PC-3 (cell line): ENCODE measurements around the gene BICRA. TPM values are rescaled to one million over a fixed set of nuclear protein-coding genes. Genes with fewer than 3 reads are reported as not detected.

Experiments used
- ATAC-seq: fragments of 200-7000 bp; cut with Tn5 transposase; 2 replicates; pipeline ENCODE4 v1.9.1; 2020; ENCODE audit warnings: mild to moderate bottlenecking, moderate library complexity
- BruUV-seq: library from RNA; stranded (reverse); fragments of 400-500 nt; replicated peaks from 2 replicates; lab custom pipeline; 2021; lab: Mats Ljungman, UMichigan
- CTCF ChIA-PET: fragments of 300-600 bp; sonication (Branson Sonifier 250); formaldehyde crosslinking; loops from one replicate; lab custom pipeline; 2022; ENCODE audit warnings: antibody characterized with exemption; lab: Charles Lee
- POLR2A ChIA-PET: fragments of 300-600 bp; sonication (Branson Sonifier 250); formaldehyde crosslinking; loops from one replicate; lab custom pipeline; 2022; ENCODE audit warnings: antibody characterized with exemption; ENCODE audit not compliant: unreplicated experiment; lab: Charles Lee
- DNase-seq: peaks from one replicate; pipeline ENCODE4 v3.0.0-alpha.2; 2015
- H2AFZ ChIP-seq: fragments of 300-600 bp; sonication (generic); 2 replicates; pipeline ENCODE4 v1.6.0; 2016; ENCODE audit warnings: antibody characterized with exemption, low read length
- H3F3A ChIP-seq: fragments of 300-600 bp; sonication (generic); one replicate; pipeline ENCODE4 v1.6.0; 2017; ENCODE audit warnings: antibody characterized with exemption, low read length, control low read depth, mild to moderate bottlenecking; ENCODE audit not compliant: unreplicated experiment
- H3K27ac ChIP-seq: fragments of 300-600 bp; sonication (generic); 2 replicates; pipeline ENCODE4 v1.5.1; 2016; ENCODE audit warnings: mild to moderate bottlenecking, low read length
- H3K27me3 ChIP-seq: fragments of 300-600 bp; sonication (generic); 2 replicates; pipeline ENCODE4 v1.6.1; 2016; ENCODE audit warnings: low read length, mixed read lengths
- H3K36me3 ChIP-seq: fragments of 300-600 bp; sonication (generic); 2 replicates; pipeline ENCODE4 v1.6.1; 2016; ENCODE audit warnings: low read depth, mixed run types, low read length, mixed read lengths
- H3K4me1 ChIP-seq: fragments of 300-600 bp; sonication (generic); 2 replicates; pipeline ENCODE4 v1.5.1; 2016; ENCODE audit warnings: low read length; ENCODE audit not compliant: insufficient read depth
- H3K4me2 ChIP-seq: fragments of 300-600 bp; sonication (generic); 2 replicates; pipeline ENCODE4 v1.6.0; 2016; ENCODE audit warnings: low read length
- H3K4me3 ChIP-seq: fragments of 300-600 bp; sonication (generic); 2 replicates; pipeline ENCODE4 v1.5.1; 2016; ENCODE audit warnings: mild to moderate bottlenecking, low read length, mixed read lengths
- H3K79me2 ChIP-seq: fragments of 300-600 bp; sonication (generic); 2 replicates; pipeline ENCODE4 v1.6.1; 2017; ENCODE audit warnings: low read length, mixed read lengths
- H3K9ac ChIP-seq: fragments of 300-600 bp; sonication (generic); 2 replicates; pipeline ENCODE4 v1.6.0; 2016; ENCODE audit warnings: mild to moderate bottlenecking, low read length
- H3K9me2 ChIP-seq: fragments of 300-600 bp; sonication (generic); replicated peaks from 2 replicates; pipeline ENCODE4 v1.6.1; 2016; ENCODE audit warnings: mixed run types, low read length, mixed read lengths
- H3K9me3 ChIP-seq: fragments of 300-600 bp; sonication (generic); 2 replicates; pipeline ENCODE4 v1.6.1; 2016; ENCODE audit warnings: low read length, mixed read lengths
- H4K20me1 ChIP-seq: fragments of 300-600 bp; sonication (generic); 2 replicates; pipeline ENCODE4 v1.6.1; 2016; ENCODE audit warnings: low read length, mixed read lengths
- EZH2 ChIP-seq: fragments of 300-600 bp; sonication (generic); IDR thresholded peaks from one replicate; pipeline ENCODE4 v1.6.1; 2017; ENCODE audit warnings: antibody characterized with exemption, mild to moderate bottlenecking, low read length; ENCODE audit not compliant: unreplicated experiment
- EZH2phosphoT487 ChIP-seq: fragments of 300-600 bp; sonication (generic); IDR thresholded peaks from 2 replicates; pipeline ENCODE4 v1.6.1; 2018; ENCODE audit warnings: mild to moderate bottlenecking, antibody characterized with exemption, low read length, borderline replicate concordance
- intact Hi-C: fragments of 100-400 bp; cut with micrococcal nuclease; formaldehyde crosslinking; loops from 2 replicates; pipeline ENCODE4 v1.9.0; 2023
- total RNA-seq: library from RNA; depleted of rRNA; stranded (reverse); fragments of >200 nt; gene quantifications from 2 replicates; pipeline ENCODE4 v1.2.3, GENCODE V29; 2014
- TF ChIP-seq, protein P1 (sequence below): fragments of 300-600 bp; sonication (generic); conservative IDR thresholded peaks from 2 replicates; pipeline ENCODE4 v1.5.1; 2017; ENCODE audit warnings: antibody characterized with exemption, low read depth, mild to moderate bottlenecking, low read length

The BICRA gene
- total RNA-seq, 1 experiment from 2014 or later = 1.2 TPM

DNA sequence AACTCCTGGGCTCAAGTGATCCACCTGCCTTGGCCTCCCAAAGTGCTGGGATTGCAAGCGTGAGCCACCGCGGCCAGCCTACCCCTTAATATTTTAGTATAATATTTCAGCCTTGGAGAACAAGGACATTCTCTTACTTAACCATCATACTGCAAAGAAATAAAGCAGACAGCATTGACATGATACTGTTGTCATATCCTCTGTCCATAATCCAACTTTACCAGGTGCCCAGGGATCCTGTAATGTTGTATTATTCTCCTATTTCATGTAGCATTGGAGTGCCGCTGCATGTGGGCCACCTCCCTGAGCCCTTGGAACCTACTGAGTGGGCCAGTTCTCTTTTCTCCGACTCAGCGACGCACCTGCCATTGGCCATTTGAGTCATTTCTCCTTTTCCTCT is 82.8 kb downstream of the BICRA start:
- Histone ChIP-seq H3K4me1 (no peaks in the 10 kb centered on the region), H3K9me3 (no peaks in the 10 kb centered on the region), H3K27me3 (no peaks in the 10 kb centered on the region), H4K20me1 (no peaks in the 10 kb centered on the region), H3F3A (no peaks in the 10 kb centered on the region), H3K79me2 (no peaks in the 10 kb centered on the region), H3K36me3 (no peaks in the 10 kb centered on the region), H3K9me2 (no peaks in the 10 kb centered on the region), H2AFZ (no peak overlapping the region), H3K9ac (no peak overlapping the region), H3K4me3 (no peak overlapping the region), H3K4me2 (no peak overlapping the region), H3K27ac (no peak overlapping the region)
- DNase-seq (no peak), ATAC-seq (no peak)
- intact Hi-C loops = loop anchor here (10.0 kb wide), 1 partner anchor 177 kb away; the partner anchor contains the start of gene NAPA
- ChIA-PET CTCF (no interaction called here), POLR2A (no interaction called here)
- BruUV-seq = no TSS peak
- no peak for TF ChIP-seq EZH2phosphoT487

DNA sequence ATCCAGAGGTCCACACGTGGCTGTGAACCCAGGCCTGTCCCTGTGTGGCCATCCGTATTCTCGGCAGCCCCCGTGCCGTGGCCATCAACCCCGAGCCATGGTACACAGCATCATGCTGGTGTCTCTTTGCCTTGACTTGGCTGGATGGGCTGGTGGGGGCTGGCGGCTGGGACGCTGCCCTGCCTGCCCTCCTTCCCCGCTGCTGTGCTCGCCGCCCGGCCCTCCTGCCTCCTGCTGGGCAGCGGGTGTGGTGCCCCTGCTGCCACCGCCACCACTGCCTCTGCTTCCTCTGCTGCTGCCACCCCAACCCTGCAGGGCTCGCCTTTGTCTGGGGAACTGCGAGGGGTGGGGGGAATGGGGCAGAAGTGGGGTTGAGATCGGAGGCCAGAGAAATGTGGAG is 84.6 kb downstream of the BICRA start:
- Histone ChIP-seq H3F3A (no peaks in the 10 kb centered on the region), H3K4me3 (no peak overlapping the region), H3K9ac (no peak overlapping the region), H2AFZ (no peak overlapping the region), H4K20me1 (no peaks in the 10 kb centered on the region), H3K36me3 (no peaks in the 10 kb centered on the region), H3K9me2 (no peaks in the 10 kb centered on the region), H3K4me2 (no peak overlapping the region), H3K4me1 (0 out of 2 replicates have a peak, but pooled peaks cover 3% of the 10 kb centered on the region), H3K27ac (no peak overlapping the region), H3K9me3 (no peaks in the 10 kb centered on the region), H3K27me3 (no peaks in the 10 kb centered on the region), H3K79me2 (no peaks in the 10 kb centered on the region)
- ChIA-PET CTCF (no interaction called here), POLR2A (no interaction called here)
- BruUV-seq = no TSS peak
- ATAC-seq = no peak
- intact Hi-C loops = loop anchor here (10.0 kb wide), 1 partner anchor 179 kb away; the partner anchor contains the start of gene NAPA
- DNase-seq = no peak
- TF ChIP-seq, protein P1, sequence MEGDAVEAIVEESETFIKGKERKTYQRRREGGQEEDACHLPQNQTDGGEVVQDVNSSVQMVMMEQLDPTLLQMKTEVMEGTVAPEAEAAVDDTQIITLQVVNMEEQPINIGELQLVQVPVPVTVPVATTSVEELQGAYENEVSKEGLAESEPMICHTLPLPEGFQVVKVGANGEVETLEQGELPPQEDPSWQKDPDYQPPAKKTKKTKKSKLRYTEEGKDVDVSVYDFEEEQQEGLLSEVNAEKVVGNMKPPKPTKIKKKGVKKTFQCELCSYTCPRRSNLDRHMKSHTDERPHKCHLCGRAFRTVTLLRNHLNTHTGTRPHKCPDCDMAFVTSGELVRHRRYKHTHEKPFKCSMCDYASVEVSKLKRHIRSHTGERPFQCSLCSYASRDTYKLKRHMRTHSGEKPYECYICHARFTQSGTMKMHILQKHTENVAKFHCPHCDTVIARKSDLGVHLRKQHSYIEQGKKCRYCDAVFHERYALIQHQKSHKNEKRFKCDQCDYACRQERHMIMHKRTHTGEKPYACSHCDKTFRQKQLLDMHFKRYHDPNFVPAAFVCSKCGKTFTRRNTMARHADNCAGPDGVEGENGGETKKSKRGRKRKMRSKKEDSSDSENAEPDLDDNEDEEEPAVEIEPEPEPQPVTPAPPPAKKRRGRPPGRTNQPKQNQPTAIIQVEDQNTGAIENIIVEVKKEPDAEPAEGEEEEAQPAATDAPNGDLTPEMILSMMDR = no peak; the same call in 1 of the 2 replicates
- TF ChIP-seq EZH2 = no peak
- no peak for TF ChIP-seq EZH2phosphoT487

DNA sequence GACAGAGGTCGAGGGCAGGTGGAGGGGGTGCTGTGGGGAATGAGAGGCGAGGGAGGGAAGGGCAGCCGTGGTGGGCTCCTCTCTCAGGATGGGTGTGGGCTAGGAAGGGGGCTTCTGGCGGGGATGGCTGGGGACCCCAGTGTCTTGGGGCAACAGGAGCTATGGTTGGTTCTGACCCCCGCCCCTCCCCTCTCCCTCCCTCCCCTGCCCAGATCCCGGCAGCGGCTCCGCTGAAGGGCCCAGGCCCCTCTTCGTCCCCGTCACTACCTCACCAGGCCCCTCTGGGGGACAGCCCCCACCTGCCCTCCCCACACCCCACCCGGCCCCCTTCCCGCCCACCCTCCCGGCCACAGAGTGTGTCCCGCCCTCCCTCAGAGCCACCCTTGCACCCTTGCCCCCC is 85.0 kb downstream of the BICRA start:
- no peaks in the 10 kb centered on the region for H3F3A ChIP-seq
- intact Hi-C loops = loop anchor here (10.0 kb wide), 1 partner anchor 179 kb away; the partner anchor contains the start of gene NAPA
- POLR2A ChIA-PET = no interaction called here

More for the DNA sequence above, 85.0 kb downstream of the BICRA start:
- no peak overlapping the region for H3K4me2 ChIP-seq
- no peaks in the 10 kb centered on the region for H3K9me3 ChIP-seq
- H3K27me3 ChIP-seq = no peaks in the 10 kb centered on the region
- no TSS peak for BruUV-seq
- H3K4me1 ChIP-seq = 0 out of 2 replicates have a peak, but pooled peaks cover 3% of the 10 kb centered on the region
- DNase-seq (no peak), ATAC-seq (no peak)
- H3K36me3 ChIP-seq = no peaks in the 10 kb centered on the region
- TF ChIP-seq EZH2phosphoT487 = no peak
- TF ChIP-seq EZH2 = no peak
- TF ChIP-seq, protein P1 = no peak
- H2AFZ ChIP-seq = no peak overlapping the region
- no peaks in the 10 kb centered on the region for H3K9me2 ChIP-seq
- CTCF ChIA-PET = no interaction called here
- H3K27ac ChIP-seq = no peak overlapping the region
- no peaks in the 10 kb centered on the region for H4K20me1 ChIP-seq
- H3K9ac ChIP-seq = no peak overlapping the region
- H3K4me3 ChIP-seq = no peak overlapping the region
- no peaks in the 10 kb centered on the region for H3K79me2 ChIP-seq
